ENCODE data around the gene ZNF532. TPM values are rescaled to one million over a fixed set of nuclear protein-coding genes. Genes with fewer than 3 reads are reported as not detected.
"Not testable (repeated sequence)": the region's sequence is repeated elsewhere in the genome, so short reads cannot be mapped to it uniquely, and the experiment has no call there.

Gene ZNF532
- total and polyA plus RNA-seq, 12 donors = 11.6 to 34.8 (median 22.6) TPM

DNA sequence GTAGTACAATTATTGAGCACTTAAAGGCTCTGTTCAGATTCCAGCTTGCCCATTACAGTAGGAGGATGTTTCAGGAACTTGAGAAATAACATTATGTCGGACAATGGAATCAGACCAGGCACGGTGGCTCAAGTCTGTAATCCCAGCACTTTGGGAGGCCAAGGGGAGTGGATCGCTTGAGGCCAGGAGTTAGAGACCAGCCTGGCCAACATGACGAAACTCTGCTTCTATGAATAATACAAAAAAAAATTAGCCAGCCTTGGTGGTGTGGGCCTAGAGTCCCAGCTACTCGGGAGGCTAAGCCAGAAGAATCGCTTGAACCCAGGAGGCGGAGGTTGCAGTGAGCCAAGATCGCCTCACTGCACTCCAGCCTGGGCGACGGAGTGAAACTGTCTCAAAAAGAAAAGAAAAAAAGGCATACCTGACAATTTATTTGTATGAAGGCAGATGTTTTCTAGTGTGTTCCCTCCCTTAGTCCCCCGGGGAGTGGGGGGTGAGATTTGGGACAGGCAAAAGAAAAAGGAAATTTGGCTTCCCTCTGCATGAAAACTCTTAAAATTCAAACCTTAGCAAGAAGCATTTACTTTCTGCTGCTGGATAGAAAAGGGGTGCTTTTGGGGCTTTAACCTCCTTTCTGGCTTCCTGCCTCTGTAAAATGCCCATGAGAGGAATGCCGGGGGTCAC, 13.7 kb upstream of the ZNF532 start:
- no peaks in the 10 kb centered on the region for H3K9me3 ChIP-seq (replicated peaks in 1 of 3)
- no peaks in the 10 kb centered on the region for H3K4me1 ChIP-seq (replicated peaks in 1 of 2)
- TF ChIP-seq CTCF (IDR thresholded peaks at IDR 0.05) (no peak), POLR2A (IDR thresholded peaks at IDR 0.05) (no peak)
- no peak overlapping the region for H3K27ac ChIP-seq
- H3K4me3 ChIP-seq = no peak overlapping the region
- no peak for DNase-seq
- 85 to 96% (median 87%) methylated on average over 12 of the region's 12 CpGs for WGBS, 4 donors
- peaks cover 3% of the 10 kb centered on the region for H3K27me3 ChIP-seq
- no peaks in the 10 kb centered on the region for H3K36me3 ChIP-seq (replicated peaks in 1 of 2)
- intact Hi-C loops (cut with DNase I) = no loop called here

- H3K9me3 ChIP-seq (replicated peaks in 1 of 3) = no peaks in the 10 kb centered on the region
- intact Hi-C loops (cut with DNase I) = no loop called here
- H3K4me1 ChIP-seq (replicated peaks in 1 of 2) = no peaks in the 10 kb centered on the region
- no peaks in the 10 kb centered on the region for H3K36me3 ChIP-seq (replicated peaks in 1 of 2)
- 63 to 84% (median 72%) methylated on average over 5 of the region's 5 CpGs for WGBS, 4 donors
- TF ChIP-seq POLR2A (IDR thresholded peaks at IDR 0.05) = no peak
- TF ChIP-seq CTCF (IDR thresholded peaks at IDR 0.05) = no peak
- no peak overlapping the region for H3K4me3 ChIP-seq
- no peak for DNase-seq
- no peak overlapping the region for H3K27ac ChIP-seq
- peaks cover 3% of the 10 kb centered on the region for H3K27me3 ChIP-seq
These were observed 12.8 kb upstream of the ZNF532 start for GRCh38 chr18:58851856-58852255.

DNA sequence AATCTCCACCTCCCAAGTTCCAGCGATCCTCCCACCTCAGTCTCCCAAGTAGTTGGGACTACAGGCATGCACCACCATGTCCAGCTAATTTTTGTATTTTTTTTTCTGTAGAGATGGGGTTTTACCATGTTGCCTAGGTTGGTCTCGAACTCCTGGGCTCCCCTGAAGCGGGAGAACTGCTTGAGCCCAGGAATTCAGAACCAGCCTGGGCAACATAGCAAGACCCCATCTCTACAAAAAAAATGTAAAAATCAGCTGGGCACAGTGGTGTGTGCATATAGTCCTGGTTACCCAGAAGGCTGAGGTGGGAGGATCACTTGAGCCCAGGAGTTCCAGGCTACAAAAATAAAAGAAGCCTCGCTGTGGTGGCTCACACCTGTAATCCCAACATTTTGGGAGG, 12.0 kb upstream of the ZNF532 start:
- H3K9me3 ChIP-seq (replicated peaks in 1 of 3) = no peaks in the 10 kb centered on the region
- no peak for DNase-seq
- intact Hi-C loops (cut with DNase I) = no loop called here
- H3K27ac ChIP-seq = no peak overlapping the region
- peaks cover under 1% of the 10 kb centered on the region for H3K27me3 ChIP-seq
- TF ChIP-seq POLR2A (IDR thresholded peaks at IDR 0.05) = no peak
- TF ChIP-seq CTCF (IDR thresholded peaks at IDR 0.05) = no peak
- H3K4me1 ChIP-seq (replicated peaks in 1 of 2) = no peaks in the 10 kb centered on the region
- H3K36me3 ChIP-seq (replicated peaks in 1 of 2) = no peaks in the 10 kb centered on the region
- no peak overlapping the region for H3K4me3 ChIP-seq
- WGBS, 4 donors = 92 to 97% (median 96%) methylated on average over 4 of the region's 4 CpGs

GRCh38 chr18:58853561-58853960, 11.1 kb upstream of the ZNF532 start:
- no peaks in the 10 kb centered on the region for H3K27me3 ChIP-seq
- H3K36me3 ChIP-seq (replicated peaks in 1 of 2) = no peaks in the 10 kb centered on the region
- no peak overlapping the region for H3K4me3 ChIP-seq
- DNase-seq = no peak
- H3K27ac ChIP-seq = no peak overlapping the region
- no peaks in the 10 kb centered on the region for H3K4me1 ChIP-seq (replicated peaks in 1 of 2)
- 73 to 85% (median 78%) methylated on average over 3 of the region's 3 CpGs for WGBS, 4 donors
- intact Hi-C loops (cut with DNase I) = no loop called here
- no peak for TF ChIP-seq POLR2A (IDR thresholded peaks at IDR 0.05)
- TF ChIP-seq CTCF (IDR thresholded peaks at IDR 0.05) = no peak
- H3K9me3 ChIP-seq (replicated peaks in 1 of 3) = no peaks in the 10 kb centered on the region

DNA sequence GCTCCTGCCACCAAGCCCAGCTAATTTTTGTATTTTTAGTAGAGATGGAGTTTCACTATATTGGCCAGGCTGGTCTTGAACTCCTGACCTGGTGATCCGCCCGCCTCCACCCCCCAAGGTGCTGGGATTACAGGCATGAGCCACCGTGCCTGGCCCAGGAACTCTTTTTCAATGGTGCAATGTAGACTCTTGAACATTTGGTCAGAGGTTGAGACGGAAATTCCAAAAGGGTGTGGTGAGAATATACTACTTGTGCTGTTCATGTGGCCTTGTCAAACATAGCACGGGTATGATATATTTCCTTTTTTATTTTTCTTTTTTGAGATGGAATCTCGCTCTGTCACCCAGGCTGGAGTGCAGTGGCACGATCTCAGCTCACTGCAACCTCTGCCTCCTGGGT, 9.2 kb upstream of the ZNF532 start:
- WGBS, 4 donors = 84 to 90% (median 87%) methylated on average over 7 of the region's 7 CpGs
- H3K27ac ChIP-seq; H3K4me3 ChIP-seq; H3K4me1 ChIP-seq (replicated peaks in 1 of 2); DNase-seq; H3K36me3 ChIP-seq (replicated peaks in 1 of 2); intact Hi-C loops (cut with DNase I); H3K27me3 ChIP-seq; H3K9me3 ChIP-seq (replicated peaks in 1 of 3): not testable (repeated sequence)
